GM12878 (cell line): Measurements from ENCODE around the gene BEST3. TPM values are rescaled to one million over a fixed set of nuclear protein-coding genes. Genes with fewer than 3 reads are reported as not detected.

ENCODE experiments used
- ATAC-seq: fragments of 200-7000 bp; cut with Tn5 transposase; 3 replicates; pipeline ENCODE4 v1.9.1; 2020; ENCODE audit warnings: mild to moderate bottlenecking, moderate library complexity
- BruUV-seq: library from RNA; stranded (reverse); fragments of 400-500 nt; replicated peaks from 2 replicates; lab custom pipeline; 2021; lab: Mats Ljungman, UMichigan
- CTCF ChIA-PET: fragments of 300-600 bp; sonication (Branson Sonifier 250); formaldehyde crosslinking; extraction: SDS; loops from one replicate; lab custom pipeline; 2021; ENCODE audit warnings: inconsistent platforms; lab: Yijun Ruan, JAX
- POLR2A ChIA-PET: fragments of 350-600 bp; formaldehyde crosslinking; extraction: SDS; loops from one replicate; lab custom pipeline; 2021; ENCODE audit warnings: inconsistent platforms; lab: Charles Lee
- RAD21 ChIA-PET: fragments of 300-600 bp; sonication (Branson Sonifier 250); formaldehyde crosslinking; loops from one replicate; lab custom pipeline; 2023; ENCODE audit warnings: antibody characterized with exemption; ENCODE audit not compliant: unreplicated experiment; lab: Charles Lee
- SMC1A ChIA-PET: fragments of 300-600 bp; sonication (Branson Sonifier 250); formaldehyde crosslinking; loops from one replicate; lab custom pipeline; 2023; ENCODE audit not compliant: unreplicated experiment, uncharacterized antibody; lab: Charles Lee
- DNase-seq: peaks from one replicate; pipeline ENCODE4 v3.0.0-alpha.2; 2011; ENCODE audit warnings: low read depth, low spot score
- FAIRE-seq: peaks from 3 replicates; lab custom pipeline; 2011; peaks lifted over from hg19 to GRCh38; lab: Jason Lieb, UNC
- H2AFZ ChIP-seq: 2 replicates; pipeline ENCODE4 v1.6.0; 2011; ENCODE audit warnings: low read depth, low read length, control low read depth; ENCODE audit not compliant: control insufficient read depth
- H3K27ac ChIP-seq: 2 replicates; pipeline ENCODE4 v1.5.1; 2011; ENCODE audit warnings: control low read depth; ENCODE audit not compliant: control insufficient read depth, insufficient read depth
- H3K27me3 ChIP-seq, 2 experiments: replicated peaks in 1 of 2; 2 replicates each; pipeline versions ENCODE4 v1.6.0 to v1.6.1; 2011; ENCODE audit warnings: low read length in 1 of 2; ENCODE audit not compliant: control insufficient read depth in 2 of 2, insufficient read depth in 2 of 2
- H3K36me3 ChIP-seq, 2 experiments: 2 replicates each; pipeline ENCODE4 v1.5.1; 2011; ENCODE audit warnings: low read length in 1 of 2; ENCODE audit not compliant: control insufficient read depth in 2 of 2, insufficient read depth in 2 of 2
- H3K4me1 ChIP-seq: 2 replicates; pipeline ENCODE4 v1.6.1; 2011; ENCODE audit warnings: mild to moderate bottlenecking, low read length, moderate library complexity, mixed read lengths; ENCODE audit not compliant: control insufficient read depth, insufficient read depth
- H3K4me2 ChIP-seq: 2 replicates; pipeline ENCODE4 v1.6.0; 2011; ENCODE audit warnings: control low read depth; ENCODE audit not compliant: control insufficient read depth, insufficient read depth
- H3K4me3 ChIP-seq: fragments of 200-600 bp; sonication (generic); 2 replicates; pipeline ENCODE4 v1.5.1; 2016
- H3K79me2 ChIP-seq: 2 replicates; pipeline ENCODE4 v1.6.0; 2011; ENCODE audit warnings: low read length; ENCODE audit not compliant: control insufficient read depth, insufficient read depth
- H3K9ac ChIP-seq: 2 replicates; pipeline ENCODE4 v1.8.0; 2011; ENCODE audit warnings: low read length, control low read depth, mixed read lengths; ENCODE audit not compliant: control insufficient read depth, insufficient read depth
- H3K9me3 ChIP-seq: replicated peaks from 3 replicates; pipeline ENCODE4 v1.5.1; 2011; ENCODE audit warnings: mild to moderate bottlenecking, low read length; ENCODE audit not compliant: control insufficient read depth, insufficient read depth
- H4K20me1 ChIP-seq: 2 replicates; pipeline ENCODE4 v1.6.0; 2011; ENCODE audit not compliant: control insufficient read depth, insufficient read depth
- CEBPZ ChIP-seq: fragments of 150-350 bp; IDR thresholded peaks from 2 replicates; pipeline ENCODE4 v1.6.1; 2016; ENCODE audit warnings: low read depth, low read length
- CREM ChIP-seq: IDR thresholded peaks from 2 replicates; pipeline ENCODE4 v1.6.1; 2014; ENCODE audit warnings: antibody characterized with exemption, low read depth
- CTCF ChIP-seq, 3 experiments: IDR thresholded peaks in 2 of 3; conservative IDR thresholded peaks in 1 of 3; 2 replicates each; pipeline ENCODE4 v1.5.1; 2011; ENCODE audit warnings: low read depth in 3 of 3, low read length in 3 of 3, mild to moderate bottlenecking in 3 of 3, control low read depth in 2 of 3, moderate library complexity in 2 of 3, inconsistent platforms in 1 of 3, mixed read lengths in 1 of 3; ENCODE audit not compliant: control insufficient read depth in 2 of 3, insufficient read depth in 1 of 3; ENCODE audit errors: extremely low read depth in 1 of 3
- MEF2A ChIP-seq: IDR thresholded peaks from 2 replicates; pipeline ENCODE4 v1.6.1; 2011; ENCODE audit warnings: low read depth, mild to moderate bottlenecking, low read length, moderate library complexity; ENCODE audit not compliant: insufficient read depth
- MTA2 ChIP-seq: fragments of 450-650 bp; IDR thresholded peaks from 2 replicates; pipeline ENCODE4 v1.6.1; 2016; ENCODE audit warnings: low read depth, mild to moderate bottlenecking, moderate library complexity
- MXI1 ChIP-seq: fragments of 150-350 bp; IDR thresholded peaks from 2 replicates; pipeline ENCODE4 v1.6.1; 2011; ENCODE audit warnings: low read depth, mild to moderate bottlenecking, inconsistent platforms, low read length, improper control_type of control experiment
- POLR2AphosphoS5 ChIP-seq: IDR thresholded peaks from 2 replicates; pipeline ENCODE4 v1.6.1; 2011; ENCODE audit warnings: mild to moderate bottlenecking, low read length, inconsistent platforms
- RAD21 ChIP-seq: IDR thresholded peaks from 2 replicates; pipeline ENCODE4 v1.6.1; 2011; ENCODE audit warnings: mild to moderate bottlenecking, low read depth, low read length, moderate library complexity; ENCODE audit not compliant: insufficient read depth
- SMAD1 ChIP-seq: fragments of 450-650 bp; IDR thresholded peaks from 2 replicates; pipeline ENCODE4 v1.6.1; 2018; ENCODE audit warnings: mild to moderate bottlenecking, low read depth; ENCODE audit not compliant: partially characterized antibody
- SUZ12 ChIP-seq: fragments of 200-600 bp; sonication (generic); IDR thresholded peaks from one replicate; pipeline ENCODE4 v1.6.1; 2018; ENCODE audit warnings: antibody characterized with exemption, mild to moderate bottlenecking; ENCODE audit not compliant: unreplicated experiment
- TARDBP ChIP-seq: IDR thresholded peaks from 2 replicates; pipeline ENCODE4 v1.6.1; 2016; ENCODE audit warnings: borderline replicate concordance
- YY1 ChIP-seq: IDR thresholded peaks from 2 replicates; pipeline ENCODE4 v1.6.1; 2011; ENCODE audit warnings: low read depth, mild to moderate bottlenecking, low read length
- ZBED1 ChIP-seq: IDR thresholded peaks from 2 replicates; pipeline ENCODE4 v1.6.1; 2016; ENCODE audit warnings: borderline replicate concordance
- ZBTB40 ChIP-seq: fragments of 450-650 bp; IDR thresholded peaks from 2 replicates; pipeline ENCODE4 v1.6.1; 2016; ENCODE audit warnings: mild to moderate bottlenecking, moderate library complexity, borderline replicate concordance
- WGBS: methylation state at CpG from one replicate; pipeline ENCODE4 v1.1.6; 2016; ENCODE audit warnings: low lambda C conversion rate; ENCODE audit not compliant: insufficient replicate concordance, insufficient coverage; ENCODE audit errors: missing lambda C conversion rate; 5-methylcytosine and 5-hydroxymethylcytosine counted together
- in situ Hi-C: fragments of 300-500 bp; cut with MboI; formaldehyde crosslinking; loops from 9 replicates; pipeline ENCODE4 v1.14.3; 2018; ENCODE audit warnings: mixed read lengths
- intact Hi-C: fragments of 100-400 bp; cut with micrococcal nuclease; formaldehyde crosslinking; loops from one replicate; pipeline ENCODE4 v1.14.2; 2022; ENCODE audit not compliant: unreplicated experiment
- polyA plus RNA-seq, 11 experiments: library from polyadenylated mRNA; depleted of rRNA in 4 of 11; unstranded in 6 of 11; stranded (reverse) in 5 of 11; fragments of >200 nt; fragmentation: Nextera tagmentation in 4 of 11; fragmentation: Illumina TruSeq in 1 of 11; extraction: Ambion mirVana in 4 of 11; extraction: Trizol in 1 of 11; gene quantifications; 1 replicate in 1 of 11; 2 replicates in 10 of 11; pipeline versions ENCODE4 v1.2.1 to v1.2.3, GENCODE V29; 2011 to 2016; ENCODE audit warnings: inconsistent platforms in 2 of 11, missing spikeins in 2 of 11, low read depth in 1 of 11
- total RNA-seq, 4 experiments: library from RNA; depleted of rRNA in 3 of 4; stranded (reverse); fragments of >200 nt in 3 of 4; fragmentation: Illumina TruSeq in 1 of 4; extraction: Trizol in 1 of 4; gene quantifications; 2 replicates each; pipeline versions ENCODE4 v1.2.1 to v1.2.3, GENCODE V29; 2013 to 2021

Gene BEST3
- total and polyA plus RNA-seq, 10 of the 15 experiments (the other 5 are each of a cell fraction or from before 2014, with no cell fraction given) = not detected

- TF ChIP-seq RAD21 = no peak
- no peak for TF ChIP-seq CEBPZ
- no peak for TF ChIP-seq POLR2AphosphoS5
- TF ChIP-seq MTA2 = no peak
- TF ChIP-seq TARDBP = no peak
- TF ChIP-seq, all 136 proteins: peak for 0
Observed at GRCh38 chr12:69648476-69648875, 50.6 kb downstream of the BEST3 start (continued).

- no peak for FAIRE-seq
- no peak for ATAC-seq
- 0% methylated on average over 4 of the region's 4 CpGs for WGBS
- intact Hi-C loops = no loop called here
- no peak for DNase-seq
- ChIA-PET POLR2A (no interaction called here), RAD21 (no interaction called here), CTCF (interaction anchor here (3.1 kb wide), 1 partner anchor 8 kb away, joined by 18 read pairs; no protein-coding TSS in a partner anchor), SMC1A (no interaction called here)
- Histone ChIP-seq H3K9me3 (no peaks in the 10 kb centered on the region), H3K4me1 (no peaks in the 10 kb centered on the region), H3K9ac (no peak overlapping the region), H3K79me2 (no peaks in the 10 kb centered on the region), H3K4me3 (no peak overlapping the region), H3K36me3 (no peaks in the 10 kb centered on the region), H3K4me2 (no peak overlapping the region), H2AFZ (no peak overlapping the region), H3K27ac (no peak overlapping the region), H4K20me1 (no peaks in the 10 kb centered on the region), H3K27me3 (peaks cover 0 to 1% of the 10 kb centered on the region in 2 experiments; a peak in 1 of 4 replicates)
- no TSS peak for BruUV-seq
- in situ Hi-C loops = loop anchor here (10.0 kb wide), 1 partner anchor 502 kb away; no protein-coding TSS in a partner anchor
- no peak for TF ChIP-seq ZBTB40
- no peak for TF ChIP-seq SMAD1
- TF ChIP-seq CTCF (IDR thresholded peaks at IDR 0.05 in 2 of 3, conservative IDR thresholded peaks at IDR 0.05 in 1 of 3; ENCODE audit: control insufficient read depth in 2 of 3, extremely low read depth in 1 of 3, insufficient read depth in 1 of 3, low read depth in 3 of 3, low read length in 3 of 3) = no peak
- no peak for TF ChIP-seq SUZ12
- TF ChIP-seq YY1 = no peak
- no peak for TF ChIP-seq CREM
- no peak for TF ChIP-seq MXI1
- TF ChIP-seq MEF2A = no peak
- TF ChIP-seq ZBED1 = no peak
Observed at GRCh38 chr12:69647178-69647577, 51.9 kb downstream of the BEST3 start.
